K562 (cell line): ENCODE measurements around the gene TPR. TPM values are rescaled to one million over a fixed set of nuclear protein-coding genes. Genes with fewer than 3 reads are reported as not detected.

Experiments
- ERF ChIP-seq: fragments of 450-650 bp; formaldehyde crosslinking; IDR thresholded peaks from 2 replicates; pipeline ENCODE4 v1.4.0; 2020; ENCODE audit warnings: mild to moderate bottlenecking, mixed read lengths
- FOXM1 ChIP-seq, 2 experiments: fragments of 450-650 bp in 1 of 2; sonication (generic) in 1 of 2; formaldehyde crosslinking in 1 of 2; IDR thresholded peaks; 2 replicates each; pipeline versions ENCODE4 v1.6.1 to v1.9.0; 2017 to 2022; ENCODE audit warnings: low read depth in 2 of 2, mild to moderate bottlenecking in 2 of 2, missing genetic modification reagents in 1 of 2, moderate library complexity in 1 of 2
- ID3 ChIP-seq, 2 experiments: fragments of 250-450 bp in 1 of 2; fragments of 450-650 bp in 1 of 2; sonication (Bioruptor Pico) in 1 of 2; IDR thresholded peaks; 2 replicates each; pipeline versions ENCODE4 v1.6.1 to v1.8.0; 2016 to 2021; ENCODE audit warnings: mild to moderate bottlenecking in 2 of 2, moderate library complexity in 2 of 2, missing compliant biosample characterization in 1 of 2, missing genetic modification characterization in 1 of 2
- JUN ChIP-seq, 2 experiments: sonication (generic) in 1 of 2; formaldehyde crosslinking in 1 of 2; IDR thresholded peaks; 2 replicates each; pipeline versions ENCODE4 v1.6.1 to v1.8.0; 2012 to 2022; ENCODE audit warnings: borderline replicate concordance in 2 of 2, mild to moderate bottlenecking in 2 of 2, improper control_type of control experiment in 1 of 2, low read depth in 1 of 2, low read length in 1 of 2, missing genetic modification reagents in 1 of 2
- KAT7 ChIP-seq: sonication (generic); formaldehyde crosslinking; IDR thresholded peaks from 2 replicates; pipeline ENCODE4 v1.8.0; 2022; ENCODE audit warnings: missing genetic modification reagents, mild to moderate bottlenecking, borderline replicate concordance
- LARP7 ChIP-seq: fragments of 450-650 bp; IDR thresholded peaks from 2 replicates; pipeline ENCODE4 v1.6.1; 2016
- MLLT1 ChIP-seq, 2 experiments: fragments of 450-650 bp; IDR thresholded peaks; 2 replicates each; pipeline ENCODE4 v1.6.1; 2016
- RBM22 ChIP-seq: fragments of 200-400 bp; formaldehyde crosslinking; IDR thresholded peaks from 2 replicates; pipeline ENCODE4 v1.6.1; 2018; ENCODE audit warnings: low read length, low read depth; ENCODE audit not compliant: poor library complexity, severe bottlenecking
- TAF7 ChIP-seq: fragments of 450-650 bp; IDR thresholded peaks from 2 replicates; pipeline ENCODE4 v1.6.1; 2016; ENCODE audit warnings: missing genetic modification characterization, missing compliant biosample characterization
- TAL1 ChIP-seq: fragments of 450-650 bp; IDR thresholded peaks from 2 replicates; pipeline ENCODE4 v1.6.1; 2016; ENCODE audit warnings: mild to moderate bottlenecking
- TEAD1 ChIP-seq, 2 experiments: fragments of 450-650 bp in 1 of 2; sonication (generic) in 1 of 2; formaldehyde crosslinking; IDR thresholded peaks; 2 replicates each; pipeline versions ENCODE4 v1.4.0 to v1.8.0; 2020 to 2022; ENCODE audit warnings: mild to moderate bottlenecking in 2 of 2, missing genetic modification reagents in 1 of 2
- ZFP1 ChIP-seq: fragments of 450-650 bp; formaldehyde crosslinking; IDR thresholded peaks from 2 replicates; pipeline ENCODE4 v1.4.0; 2020; ENCODE audit warnings: mild to moderate bottlenecking, mixed read lengths
- ZNF23 ChIP-seq: fragments of 250-450 bp; sonication (Bioruptor Pico); IDR thresholded peaks from 2 replicates; pipeline ENCODE4 v1.4.0; 2020; ENCODE audit warnings: mild to moderate bottlenecking
- ZNF507 ChIP-seq: conservative IDR thresholded peaks from 2 replicates; pipeline ENCODE4 v1.6.1; 2017; ENCODE audit warnings: missing genetic modification characterization, missing compliant biosample characterization
- polyA plus RNA-seq, 8 experiments: library from polyadenylated mRNA; depleted of rRNA in 4 of 8; stranded (reverse) in 5 of 8; unstranded in 3 of 8; fragments of >200 nt; fragmentation: Nextera tagmentation in 2 of 8; fragmentation: Illumina TruSeq in 1 of 8; extraction: Ambion mirVana in 2 of 8; extraction: Trizol in 1 of 8; gene quantifications; 2 replicates each; pipeline versions ENCODE4 v1.2.1 to v1.2.3, GENCODE V29; 2011 to 2014; ENCODE audit warnings: inconsistent platforms in 1 of 8, missing spikeins in 1 of 8
- total RNA-seq, 7 experiments: library from RNA; depleted of rRNA in 6 of 7; stranded (reverse); fragments of >200 nt in 6 of 7; fragmentation: Illumina TruSeq in 2 of 7; extraction: Trizol in 2 of 7; gene quantifications; 2 replicates each; pipeline versions ENCODE4 v1.2.1 to v1.2.3, GENCODE V29; 2011 to 2021; ENCODE audit warnings: low replicate concordance in 1 of 7
- TF ChIP-seq, protein P1 (sequence below): fragments of 450-650 bp; IDR thresholded peaks from 2 replicates; pipeline ENCODE4 v1.6.1; 2016; ENCODE audit warnings: mild to moderate bottlenecking, moderate library complexity

Gene TPR
- total and polyA plus RNA-seq, 9 of the 15 experiments (the other 6 are each of a cell fraction or from before 2014, with no cell fraction given) = 48.5 to 167 (median 138) TPM

DNA sequence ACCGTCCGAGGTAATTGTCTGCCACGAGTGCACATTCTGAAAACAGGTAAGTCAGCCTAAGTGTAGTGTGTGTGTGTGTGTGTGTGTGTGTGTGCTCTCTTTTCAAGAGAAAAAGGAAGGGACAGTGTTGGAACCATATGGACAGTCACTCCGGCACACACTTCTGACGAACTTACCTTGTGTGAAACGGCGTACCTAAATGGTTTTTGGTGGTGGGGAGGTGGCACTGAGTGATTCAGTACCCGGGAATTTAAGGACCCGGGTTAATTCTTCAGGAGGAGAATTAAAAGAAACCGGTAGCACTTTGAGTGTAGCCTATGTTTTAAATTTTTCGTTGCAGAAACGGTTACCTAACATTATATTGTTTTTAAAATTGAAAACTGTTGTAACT lies 871 bp upstream of the TPR start (continued):
- TF ChIP-seq KAT7 (CRISPR knock-in tag) = no peak
- peak in 1 of 2 experiments; percentile 74; a peak in 2 of 4 replicates for TF ChIP-seq MLLT1 (IDR thresholded peaks at IDR 0.05)
- no peak for TF ChIP-seq RBM22
- TF ChIP-seq ZNF507 (tag) = no peak
- no peak for TF ChIP-seq TAL1
- TF ChIP-seq TEAD1 (CRISPR knock-in tag; IDR thresholded peaks at IDR 0.05) = no peak
- no peak for TF ChIP-seq ZFP1 (CRISPR knock-in tag)
- TF ChIP-seq ID3 (CRISPR knock-in tag; IDR thresholded peaks at IDR 0.05) = no peak
- TF ChIP-seq ID3 (tag; IDR thresholded peaks at IDR 0.05) = no peak
- TF ChIP-seq FOXM1 (IDR thresholded peaks at IDR 0.05; ENCODE audit: low read depth) = no peak; the same call in 1 of the 2 replicates
- 0 out of 2 replicates have a peak, but pooled peaks have one; percentile 71 for TF ChIP-seq FOXM1 (CRISPR knock-in tag; IDR thresholded peaks at IDR 0.05; ENCODE audit: low read depth)
- peak; percentile 62 for TF ChIP-seq TAF7 (tag)
- no peak for TF ChIP-seq JUN (IDR thresholded peaks at IDR 0.05; ENCODE audit: borderline replicate concordance, low read depth, low read length)
- no peak for TF ChIP-seq JUN (CRISPR knock-in tag; IDR thresholded peaks at IDR 0.05; ENCODE audit: borderline replicate concordance)
- no peak for TF ChIP-seq ZNF23 (CRISPR knock-in tag)
- peak; percentile 91 for TF ChIP-seq LARP7
- no peak for TF ChIP-seq ERF (CRISPR knock-in tag)
- TF ChIP-seq, protein P1, sequence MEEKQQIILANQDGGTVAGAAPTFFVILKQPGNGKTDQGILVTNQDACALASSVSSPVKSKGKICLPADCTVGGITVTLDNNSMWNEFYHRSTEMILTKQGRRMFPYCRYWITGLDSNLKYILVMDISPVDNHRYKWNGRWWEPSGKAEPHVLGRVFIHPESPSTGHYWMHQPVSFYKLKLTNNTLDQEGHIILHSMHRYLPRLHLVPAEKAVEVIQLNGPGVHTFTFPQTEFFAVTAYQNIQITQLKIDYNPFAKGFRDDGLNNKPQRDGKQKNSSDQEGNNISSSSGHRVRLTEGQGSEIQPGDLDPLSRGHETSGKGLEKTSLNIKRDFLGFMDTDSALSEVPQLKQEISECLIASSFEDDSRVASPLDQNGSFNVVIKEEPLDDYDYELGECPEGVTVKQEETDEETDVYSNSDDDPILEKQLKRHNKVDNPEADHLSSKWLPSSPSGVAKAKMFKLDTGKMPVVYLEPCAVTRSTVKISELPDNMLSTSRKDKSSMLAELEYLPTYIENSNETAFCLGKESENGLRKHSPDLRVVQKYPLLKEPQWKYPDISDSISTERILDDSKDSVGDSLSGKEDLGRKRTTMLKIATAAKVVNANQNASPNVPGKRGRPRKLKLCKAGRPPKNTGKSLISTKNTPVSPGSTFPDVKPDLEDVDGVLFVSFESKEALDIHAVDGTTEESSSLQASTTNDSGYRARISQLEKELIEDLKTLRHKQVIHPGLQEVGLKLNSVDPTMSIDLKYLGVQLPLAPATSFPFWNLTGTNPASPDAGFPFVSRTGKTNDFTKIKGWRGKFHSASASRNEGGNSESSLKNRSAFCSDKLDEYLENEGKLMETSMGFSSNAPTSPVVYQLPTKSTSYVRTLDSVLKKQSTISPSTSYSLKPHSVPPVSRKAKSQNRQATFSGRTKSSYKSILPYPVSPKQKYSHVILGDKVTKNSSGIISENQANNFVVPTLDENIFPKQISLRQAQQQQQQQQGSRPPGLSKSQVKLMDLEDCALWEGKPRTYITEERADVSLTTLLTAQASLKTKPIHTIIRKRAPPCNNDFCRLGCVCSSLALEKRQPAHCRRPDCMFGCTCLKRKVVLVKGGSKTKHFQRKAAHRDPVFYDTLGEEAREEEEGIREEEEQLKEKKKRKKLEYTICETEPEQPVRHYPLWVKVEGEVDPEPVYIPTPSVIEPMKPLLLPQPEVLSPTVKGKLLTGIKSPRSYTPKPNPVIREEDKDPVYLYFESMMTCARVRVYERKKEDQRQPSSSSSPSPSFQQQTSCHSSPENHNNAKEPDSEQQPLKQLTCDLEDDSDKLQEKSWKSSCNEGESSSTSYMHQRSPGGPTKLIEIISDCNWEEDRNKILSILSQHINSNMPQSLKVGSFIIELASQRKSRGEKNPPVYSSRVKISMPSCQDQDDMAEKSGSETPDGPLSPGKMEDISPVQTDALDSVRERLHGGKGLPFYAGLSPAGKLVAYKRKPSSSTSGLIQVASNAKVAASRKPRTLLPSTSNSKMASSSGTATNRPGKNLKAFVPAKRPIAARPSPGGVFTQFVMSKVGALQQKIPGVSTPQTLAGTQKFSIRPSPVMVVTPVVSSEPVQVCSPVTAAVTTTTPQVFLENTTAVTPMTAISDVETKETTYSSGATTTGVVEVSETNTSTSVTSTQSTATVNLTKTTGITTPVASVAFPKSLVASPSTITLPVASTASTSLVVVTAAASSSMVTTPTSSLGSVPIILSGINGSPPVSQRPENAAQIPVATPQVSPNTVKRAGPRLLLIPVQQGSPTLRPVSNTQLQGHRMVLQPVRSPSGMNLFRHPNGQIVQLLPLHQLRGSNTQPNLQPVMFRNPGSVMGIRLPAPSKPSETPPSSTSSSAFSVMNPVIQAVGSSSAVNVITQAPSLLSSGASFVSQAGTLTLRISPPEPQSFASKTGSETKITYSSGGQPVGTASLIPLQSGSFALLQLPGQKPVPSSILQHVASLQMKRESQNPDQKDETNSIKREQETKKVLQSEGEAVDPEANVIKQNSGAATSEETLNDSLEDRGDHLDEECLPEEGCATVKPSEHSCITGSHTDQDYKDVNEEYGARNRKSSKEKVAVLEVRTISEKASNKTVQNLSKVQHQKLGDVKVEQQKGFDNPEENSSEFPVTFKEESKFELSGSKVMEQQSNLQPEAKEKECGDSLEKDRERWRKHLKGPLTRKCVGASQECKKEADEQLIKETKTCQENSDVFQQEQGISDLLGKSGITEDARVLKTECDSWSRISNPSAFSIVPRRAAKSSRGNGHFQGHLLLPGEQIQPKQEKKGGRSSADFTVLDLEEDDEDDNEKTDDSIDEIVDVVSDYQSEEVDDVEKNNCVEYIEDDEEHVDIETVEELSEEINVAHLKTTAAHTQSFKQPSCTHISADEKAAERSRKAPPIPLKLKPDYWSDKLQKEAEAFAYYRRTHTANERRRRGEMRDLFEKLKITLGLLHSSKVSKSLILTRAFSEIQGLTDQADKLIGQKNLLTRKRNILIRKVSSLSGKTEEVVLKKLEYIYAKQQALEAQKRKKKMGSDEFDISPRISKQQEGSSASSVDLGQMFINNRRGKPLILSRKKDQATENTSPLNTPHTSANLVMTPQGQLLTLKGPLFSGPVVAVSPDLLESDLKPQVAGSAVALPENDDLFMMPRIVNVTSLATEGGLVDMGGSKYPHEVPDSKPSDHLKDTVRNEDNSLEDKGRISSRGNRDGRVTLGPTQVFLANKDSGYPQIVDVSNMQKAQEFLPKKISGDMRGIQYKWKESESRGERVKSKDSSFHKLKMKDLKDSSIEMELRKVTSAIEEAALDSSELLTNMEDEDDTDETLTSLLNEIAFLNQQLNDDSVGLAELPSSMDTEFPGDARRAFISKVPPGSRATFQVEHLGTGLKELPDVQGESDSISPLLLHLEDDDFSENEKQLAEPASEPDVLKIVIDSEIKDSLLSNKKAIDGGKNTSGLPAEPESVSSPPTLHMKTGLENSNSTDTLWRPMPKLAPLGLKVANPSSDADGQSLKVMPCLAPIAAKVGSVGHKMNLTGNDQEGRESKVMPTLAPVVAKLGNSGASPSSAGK = no peak
